H54 (cell line): ENCODE data around the gene NCAM1.

Source experiments
- DNase-seq: peaks from one replicate; pipeline ENCODE4 v3.0.0; 2011; ENCODE audit warnings: low spot score, mixed read lengths; ENCODE audit not compliant: insufficient read length
- FAIRE-seq: peaks from 3 replicates; lab custom pipeline; 2011; peaks lifted over from hg19 to GRCh38; lab: Jason Lieb, UNC
- POLR2A ChIP-seq: IDR thresholded peaks from 2 replicates; pipeline ENCODE4 v1.6.1; 2011; ENCODE audit warnings: low read depth, mild to moderate bottlenecking, low read length

The NCAM1 gene

GRCh38 chr11:113314389-113315301 lies 353.4 kb downstream of the NCAM1 start, which contains the start of gene TTC12:
TTC12 (plus strand) TSS chr11:113314583; CDS start chr11:113316258, 1,675 bp downstream.
- TF ChIP-seq POLR2A: peak; percentile 26
- DNase-seq: peak; percentile 52
- FAIRE-seq: no peak

- TF ChIP-seq POLR2A: no peak
- DNase-seq (no peak), FAIRE-seq (no peak)
These were observed 354.6 kb downstream of the NCAM1 start for GRCh38 chr11:113315811-113316210.

- FAIRE-seq (no peak), DNase-seq (no peak)
- no peak for TF ChIP-seq POLR2A
These were observed 355.0 kb downstream of the NCAM1 start for GRCh38 chr11:113316256-113316655.

GRCh38 chr11:113317339-113317738 lies 356.1 kb downstream of the NCAM1 start:
- no peak for TF ChIP-seq POLR2A
- no peak for FAIRE-seq
- no peak for DNase-seq

- no peak for FAIRE-seq
- TF ChIP-seq POLR2A: no peak
- no peak for DNase-seq
These were observed 357.9 kb downstream of the NCAM1 start for GRCh38 chr11:113319085-113319484.

- no peak for FAIRE-seq
- DNase-seq: no peak
- no peak for TF ChIP-seq POLR2A
These were observed 360.9 kb downstream of the NCAM1 start for GRCh38 chr11:113322158-113322557.

GRCh38 chr11:113324250-113324649 lies 363.0 kb downstream of the NCAM1 start:
- FAIRE-seq (no peak), DNase-seq (no peak)
- TF ChIP-seq POLR2A: no peak
